Activated CD8-positive, alpha-beta memory T cell treated with anti-CD3 and anti-CD28 coated beads, Interleukin-2, amount 50 U/mL, for 4 hours (primary cell): Measurements from ENCODE around the gene DSC2.

Source experiments
- DNase-seq: peaks from one replicate; pipeline ENCODE4 v3.0.0-alpha.2; 2020

The DSC2 gene

DNA sequence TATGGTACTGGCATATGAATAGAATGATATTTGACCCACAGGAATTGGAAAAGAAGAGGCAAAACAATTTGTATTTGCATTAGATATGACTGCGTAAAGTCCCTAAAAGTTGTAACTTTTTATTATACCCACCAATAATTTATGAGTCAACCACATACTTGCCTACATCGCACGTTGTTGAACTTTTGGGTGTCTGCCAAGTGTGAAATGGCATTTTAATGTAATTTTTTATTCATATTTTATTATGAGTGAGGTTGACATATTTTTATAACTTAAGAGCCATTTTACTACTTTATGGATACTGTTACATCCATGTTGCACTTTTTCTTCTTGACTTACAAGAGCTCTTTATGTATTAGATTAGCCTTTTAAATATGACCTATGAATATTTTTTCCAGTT, 4.6 kb downstream of the DSC2 start:
- DNase-seq: no peak

DNA sequence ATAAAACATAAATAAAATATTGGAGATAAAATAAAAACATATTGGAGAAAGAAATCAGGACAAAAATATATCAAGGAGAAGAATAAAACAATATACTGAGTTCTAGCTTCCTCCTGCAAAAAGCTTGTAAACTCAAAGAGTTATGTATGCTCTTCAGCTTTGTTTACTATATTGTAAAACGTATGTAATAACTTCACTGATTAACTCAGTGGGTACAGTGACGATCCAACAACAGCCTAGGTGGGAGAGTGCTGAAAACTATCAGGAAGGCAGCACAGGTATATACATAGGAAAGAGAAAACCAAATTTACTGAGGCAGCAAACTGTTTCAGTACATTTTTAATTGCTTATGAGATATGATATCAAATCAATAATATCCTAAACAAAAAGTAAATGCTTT, 8.3 kb downstream of the DSC2 start:
- DNase-seq: no peak

DNA sequence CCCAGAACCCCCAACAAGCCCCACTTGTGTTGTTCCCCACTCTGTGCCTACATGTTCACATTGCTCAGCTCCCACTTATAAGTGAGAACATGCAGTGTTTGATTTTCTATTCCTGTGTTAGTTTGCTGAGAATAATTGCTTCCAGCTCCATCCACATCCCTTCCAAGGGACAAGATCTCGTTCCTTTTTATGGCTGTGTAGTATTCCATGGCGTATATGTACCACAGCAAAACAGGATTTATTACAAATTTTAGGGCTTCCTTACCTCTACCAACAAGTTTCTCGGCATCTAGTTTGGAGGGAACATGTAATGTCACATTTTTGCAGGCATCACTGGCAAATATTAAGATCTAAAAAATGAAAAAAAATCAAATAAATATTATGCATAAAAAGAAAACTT, 8.9 kb downstream of the DSC2 start:
- no peak for DNase-seq

GRCh38 chr18:31091350-31091749, 10.9 kb downstream of the DSC2 start:
- no peak for DNase-seq

DNA sequence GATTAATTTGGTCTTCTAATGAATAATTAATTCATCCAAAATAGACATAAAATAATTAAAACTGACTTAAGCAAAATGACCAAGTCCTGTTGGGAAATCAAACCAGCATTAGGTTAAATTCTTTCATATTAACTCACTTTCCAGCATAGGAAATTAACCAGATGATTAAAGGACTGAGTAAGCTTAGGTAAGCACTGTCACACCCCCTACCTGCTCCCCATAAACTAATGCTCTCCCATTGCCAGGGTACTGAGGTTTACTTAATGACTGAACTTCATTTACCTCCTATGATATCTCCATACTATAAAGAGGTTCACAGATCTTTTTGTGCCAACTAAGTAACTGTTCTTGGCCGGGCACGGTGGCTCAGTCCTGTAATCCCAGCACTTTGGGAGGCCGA, 13.7 kb downstream of the DSC2 start:
- DNase-seq: no peak

DNA sequence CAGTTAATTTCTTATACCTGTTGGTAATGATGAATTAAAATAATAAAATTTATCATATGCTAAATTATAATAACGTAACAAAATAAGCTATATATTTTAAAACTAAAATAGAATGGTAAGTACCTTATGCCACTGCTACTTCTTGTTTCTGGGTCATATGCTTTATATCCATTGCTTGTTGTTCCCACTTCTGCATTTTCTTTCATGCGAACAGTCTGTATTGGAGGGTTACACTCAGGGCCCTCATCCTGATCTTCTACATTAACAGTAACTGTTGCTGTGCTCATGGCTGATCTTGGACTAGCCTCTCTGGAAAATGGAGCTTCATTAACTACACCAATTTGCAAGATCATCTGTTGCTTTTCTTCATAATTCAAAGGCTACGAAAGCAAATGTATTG, 22.2 kb downstream of the DSC2 start:
- DNase-seq: no peak

DNA sequence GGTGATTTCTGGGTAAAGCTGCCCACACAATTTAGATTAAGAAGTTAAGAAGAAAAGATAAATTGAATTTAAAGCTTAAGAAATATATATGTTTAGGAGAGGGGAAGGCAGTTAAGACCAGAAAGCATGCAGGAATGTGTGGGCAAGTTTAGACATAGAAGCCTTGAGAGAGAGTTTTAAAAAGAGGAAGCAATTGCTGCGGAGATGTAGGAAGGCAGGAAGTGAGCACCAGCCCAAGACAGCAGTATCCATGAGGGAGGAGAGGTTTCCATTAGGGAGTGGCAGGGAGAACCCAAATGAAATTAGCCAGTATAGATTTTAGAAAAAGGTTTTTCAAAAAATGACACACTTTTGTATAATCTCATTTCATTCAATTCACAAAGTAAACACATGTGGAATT, 24.3 kb downstream of the DSC2 start:
- DNase-seq: no peak

DNA sequence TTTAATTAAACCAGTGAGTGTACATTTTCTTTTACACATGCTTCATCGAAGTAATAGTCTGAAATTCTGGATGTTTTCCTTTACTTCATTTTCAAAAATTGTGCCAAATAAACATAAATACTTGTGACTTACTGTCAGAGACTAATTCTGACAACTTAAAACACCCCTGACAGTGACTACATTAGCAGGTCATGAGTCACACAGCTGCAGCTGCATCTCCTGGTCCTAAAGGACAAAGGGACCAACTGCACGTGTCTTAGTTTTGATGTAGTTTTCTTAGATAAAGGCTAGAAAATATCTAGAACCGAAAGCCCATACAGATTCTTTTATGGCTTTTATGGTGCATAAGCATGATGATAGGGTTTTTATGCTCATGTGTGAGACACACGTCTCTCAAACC, 30.0 kb downstream of the DSC2 start:
- DNase-seq: no peak

- no peak for DNase-seq
Measured at GRCh38 chr18:31070206-31070605, 32.0 kb downstream of the DSC2 start.

DNA sequence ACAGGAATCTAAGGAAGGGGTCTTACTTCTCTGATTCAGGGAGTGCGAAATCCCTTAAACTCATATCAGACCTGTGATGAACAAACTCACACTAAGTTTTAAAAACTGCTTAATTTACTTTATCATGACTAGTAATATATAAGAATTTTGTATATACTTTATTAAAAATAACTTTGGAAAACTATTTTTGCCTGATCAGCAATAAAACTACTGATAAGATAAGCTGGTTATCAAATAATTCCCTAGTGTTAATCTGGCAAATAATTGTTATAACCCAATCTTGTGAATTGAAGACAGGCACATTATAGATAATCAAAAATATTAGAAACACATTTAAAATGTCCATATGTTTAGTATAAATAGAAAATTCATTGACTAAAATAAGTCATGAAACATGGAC, 36.0 kb downstream of the DSC2 start:
- no peak for DNase-seq

DNA sequence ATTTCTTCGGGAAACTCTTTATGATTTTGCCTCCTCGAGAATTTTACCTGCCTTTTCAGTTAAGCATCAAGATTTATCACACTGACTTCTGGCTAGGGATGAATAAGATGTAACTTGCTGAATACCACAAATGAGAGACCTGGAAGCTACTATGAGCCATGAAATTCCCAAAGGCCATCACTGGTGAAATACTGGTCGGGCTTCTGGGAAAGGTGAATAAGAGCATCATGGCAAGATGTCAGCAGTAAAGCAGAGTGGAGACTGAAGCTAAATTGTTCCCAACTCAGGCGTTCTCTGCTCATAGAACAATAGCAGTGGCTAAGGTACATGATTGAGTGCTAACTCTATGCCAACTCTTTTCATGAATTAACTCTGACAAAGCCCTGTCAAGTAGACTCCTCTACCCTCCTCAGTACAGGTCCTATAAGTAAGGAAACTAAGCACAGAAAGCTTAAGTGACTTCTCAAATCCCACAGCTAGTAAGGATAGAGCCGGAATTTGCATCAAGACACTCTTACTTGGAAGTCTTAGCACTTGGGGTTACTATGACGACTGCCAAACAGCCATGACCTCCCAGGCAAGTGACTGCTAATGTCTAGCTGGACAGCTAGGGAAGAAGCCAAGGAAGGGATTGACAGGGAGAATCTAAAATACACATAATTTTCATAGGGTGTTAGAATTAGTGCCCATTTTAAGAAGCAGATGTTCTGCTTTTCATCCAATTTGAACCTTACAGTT, 37.0 kb downstream of the DSC2 start:
- DNase-seq: no peak

DNA sequence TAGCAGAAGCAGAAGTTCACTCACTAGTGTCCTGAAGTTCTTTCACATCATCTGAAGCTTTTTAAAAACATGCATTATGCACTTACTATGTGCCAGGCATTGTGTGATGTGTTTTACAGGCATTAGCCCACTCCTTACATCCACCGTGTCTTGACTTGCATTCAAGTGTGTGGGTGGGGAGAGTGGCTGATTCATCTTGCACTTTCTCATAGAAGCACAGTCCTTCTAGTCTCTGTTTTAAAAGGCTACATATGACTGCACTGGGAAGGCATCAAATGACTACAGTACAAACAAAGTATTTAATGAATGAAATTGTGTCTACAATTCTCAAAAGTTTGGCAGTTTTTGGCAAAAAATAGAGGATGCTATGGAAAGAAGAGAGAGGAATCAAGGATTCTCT, 38.1 kb downstream of the DSC2 start:
- no peak for DNase-seq

- no peak for DNase-seq
Measured at GRCh38 chr18:31061945-31062344, 40.3 kb downstream of the DSC2 start.

DNA sequence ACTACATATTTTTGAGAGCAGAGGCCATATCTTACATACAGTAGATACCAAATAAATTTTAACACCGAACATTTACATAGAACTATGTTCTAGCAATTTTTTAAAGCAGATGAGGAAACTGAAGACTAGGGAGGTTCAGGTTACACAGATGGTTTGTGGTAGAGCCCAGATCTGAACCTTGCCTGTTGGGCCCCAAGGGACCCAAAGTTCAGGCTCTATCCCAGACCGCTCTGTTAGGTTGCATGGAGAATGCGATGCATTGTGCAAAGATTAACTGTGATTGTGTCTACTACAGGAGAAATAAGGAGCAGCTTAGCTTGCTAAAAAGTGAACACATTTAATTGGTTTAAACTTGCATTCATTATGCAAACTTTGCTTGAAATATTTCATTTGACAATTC, 43.3 kb downstream of the DSC2 start:
- no peak for DNase-seq

DNA sequence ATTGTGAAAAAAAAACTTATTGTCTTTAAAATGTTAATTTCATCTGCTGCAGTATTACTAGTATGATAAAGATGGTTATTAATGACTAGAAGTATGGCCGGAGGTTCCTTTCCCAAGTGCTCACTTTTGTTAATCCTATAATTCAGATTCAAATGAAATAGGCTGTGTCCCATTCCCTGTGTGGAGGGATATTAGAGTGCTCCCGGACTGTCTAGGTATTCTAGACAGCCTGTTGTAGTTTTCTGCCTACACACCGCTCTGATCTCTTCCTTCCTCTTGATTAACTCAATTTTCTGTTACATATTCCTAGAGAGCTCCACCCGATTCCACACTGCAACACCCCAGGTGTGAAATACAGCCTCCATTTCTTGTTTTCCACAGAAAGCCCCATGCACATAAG, 44.3 kb downstream of the DSC2 start:
- DNase-seq: no peak

DNA sequence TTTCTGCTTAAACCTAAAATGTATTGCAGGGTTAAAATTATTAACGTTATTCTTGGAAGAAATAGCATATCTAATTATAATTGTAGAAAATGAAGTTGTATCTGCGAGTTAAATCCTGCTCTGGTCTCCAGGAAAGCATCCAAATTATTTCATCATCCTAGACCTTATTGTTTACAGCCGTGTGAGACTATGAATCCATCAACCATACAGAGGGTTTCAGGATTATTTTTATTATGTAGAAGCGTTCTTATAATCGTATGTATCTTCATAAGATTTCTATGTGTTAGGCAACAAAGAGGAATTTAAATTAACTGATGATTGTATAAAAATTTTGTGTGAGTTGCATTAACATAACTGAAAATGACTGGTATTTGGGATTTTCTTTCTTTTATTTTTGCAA, 45.2 kb downstream of the DSC2 start:
- no peak for DNase-seq

DNA sequence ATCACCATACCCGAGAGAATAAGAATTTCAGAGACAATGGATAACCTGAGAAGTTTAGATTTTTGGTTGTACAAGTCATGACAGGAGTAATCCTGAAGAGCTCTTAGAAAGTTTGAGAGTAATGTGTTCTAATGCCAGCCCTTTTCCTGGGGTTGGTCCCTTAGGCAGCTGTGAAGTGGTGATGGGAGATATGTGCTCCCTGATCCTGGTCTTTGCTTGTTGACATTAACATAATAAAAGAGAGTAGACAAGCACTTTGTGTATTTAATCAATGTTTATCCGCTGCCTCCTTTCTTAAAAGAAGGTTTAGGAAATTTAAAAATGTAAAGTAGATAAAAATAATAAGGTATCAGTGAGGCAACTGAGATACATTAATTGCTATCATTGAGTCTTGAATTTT, 45.9 kb downstream of the DSC2 start:
- no peak for DNase-seq

DNA sequence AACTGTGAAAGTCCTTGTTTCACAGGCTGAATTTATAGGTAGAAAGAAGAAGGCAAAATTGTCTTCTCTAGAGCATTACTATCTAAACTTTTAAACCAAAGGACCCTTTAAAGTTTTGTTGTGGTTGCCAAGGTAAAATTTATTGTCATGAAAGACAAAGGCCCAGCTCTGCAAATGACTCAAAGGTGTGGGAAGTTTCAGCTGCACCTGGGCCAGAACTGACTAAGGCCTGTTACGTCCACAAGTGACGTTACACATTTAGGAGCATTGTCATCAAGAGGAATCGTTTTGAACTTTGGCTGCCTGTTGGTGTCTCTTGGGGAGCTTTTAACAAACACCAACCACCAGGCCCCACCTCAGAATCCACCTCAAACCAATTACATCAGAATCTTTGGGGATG, 51.6 kb downstream of the DSC2 start:
- DNase-seq: no peak

DNA sequence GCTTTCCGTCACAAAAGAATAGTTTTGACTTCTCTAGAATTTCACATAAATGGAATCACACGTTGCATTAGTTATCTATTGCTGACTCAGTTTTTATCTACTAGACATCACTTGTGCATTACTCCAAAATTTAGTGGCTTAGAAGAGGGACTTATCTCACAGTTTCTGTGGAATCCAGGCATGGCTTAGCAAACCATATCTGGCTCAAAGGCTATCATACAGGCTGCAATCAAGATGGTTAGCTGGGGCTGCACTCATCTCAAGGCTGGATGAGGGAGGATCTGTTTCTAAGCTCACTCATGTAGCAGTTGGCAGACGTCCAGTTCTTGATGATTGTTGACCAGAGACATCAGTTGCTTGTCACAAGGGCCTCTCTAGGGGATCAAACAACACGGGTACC, 53.0 kb downstream of the DSC2 start:
- no peak for DNase-seq

DNA sequence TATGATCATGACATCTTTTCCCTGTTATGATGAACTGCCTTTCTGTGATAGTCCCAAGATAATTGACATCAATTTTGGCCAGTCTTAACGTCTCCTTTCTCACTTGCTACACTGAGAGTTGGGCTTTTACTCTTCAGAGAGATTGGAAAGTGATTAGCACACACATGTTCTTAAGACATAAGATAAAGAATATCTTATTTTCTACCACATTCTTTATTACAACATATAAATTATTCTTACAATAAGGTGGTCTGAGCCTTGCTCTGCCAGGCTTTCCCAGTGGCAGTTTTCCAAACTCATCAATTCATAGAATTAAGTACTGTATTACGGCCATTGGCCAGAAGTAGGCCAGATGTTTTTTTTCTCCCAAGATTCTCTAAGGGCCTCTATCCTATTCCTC, 54.0 kb downstream of the DSC2 start:
- no peak for DNase-seq

DNA sequence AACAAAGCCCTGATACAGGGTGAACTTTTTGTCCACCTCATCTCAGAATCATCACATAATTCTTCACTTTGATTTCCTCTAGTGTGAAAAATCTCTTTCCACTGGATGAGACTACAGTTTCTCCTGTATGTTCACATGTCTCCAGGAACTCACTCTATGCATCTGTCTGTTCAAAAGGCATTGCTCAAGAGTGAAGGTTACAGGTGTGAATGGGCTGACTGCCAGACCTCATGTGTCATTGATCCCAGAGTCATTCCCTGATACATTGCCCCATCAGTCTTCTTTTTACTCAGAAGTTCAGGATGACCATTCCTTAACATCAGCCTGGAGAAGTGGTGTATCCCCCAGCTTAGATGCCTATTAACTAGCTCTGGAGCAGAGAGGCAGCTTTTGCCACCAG, 55.3 kb downstream of the DSC2 start:
- no peak for DNase-seq

DNA sequence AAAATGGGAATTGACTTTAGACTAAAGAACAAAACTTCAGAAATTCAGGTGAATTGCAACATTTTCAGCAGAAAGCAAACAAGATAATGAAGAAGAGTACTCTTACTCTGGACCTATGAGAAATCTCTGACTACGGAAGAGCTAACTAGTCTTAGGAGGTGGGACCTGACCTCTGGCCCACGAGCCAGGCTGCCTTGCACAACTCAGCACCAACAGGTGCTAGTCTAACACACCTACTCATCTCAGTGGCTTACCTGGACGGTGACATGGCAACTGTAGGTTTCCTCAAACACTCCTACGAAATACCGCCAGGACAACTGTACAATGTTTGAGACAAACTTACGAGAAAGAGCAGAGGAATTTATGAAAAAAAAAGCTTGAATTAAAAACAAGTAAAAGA, 56.6 kb downstream of the DSC2 start:
- DNase-seq: no peak

- no peak for DNase-seq
Measured at GRCh38 chr18:31044926-31045325, 57.3 kb downstream of the DSC2 start.

- DNase-seq: no peak
Measured at GRCh38 chr18:31043709-31044108, 58.5 kb downstream of the DSC2 start.

DNA sequence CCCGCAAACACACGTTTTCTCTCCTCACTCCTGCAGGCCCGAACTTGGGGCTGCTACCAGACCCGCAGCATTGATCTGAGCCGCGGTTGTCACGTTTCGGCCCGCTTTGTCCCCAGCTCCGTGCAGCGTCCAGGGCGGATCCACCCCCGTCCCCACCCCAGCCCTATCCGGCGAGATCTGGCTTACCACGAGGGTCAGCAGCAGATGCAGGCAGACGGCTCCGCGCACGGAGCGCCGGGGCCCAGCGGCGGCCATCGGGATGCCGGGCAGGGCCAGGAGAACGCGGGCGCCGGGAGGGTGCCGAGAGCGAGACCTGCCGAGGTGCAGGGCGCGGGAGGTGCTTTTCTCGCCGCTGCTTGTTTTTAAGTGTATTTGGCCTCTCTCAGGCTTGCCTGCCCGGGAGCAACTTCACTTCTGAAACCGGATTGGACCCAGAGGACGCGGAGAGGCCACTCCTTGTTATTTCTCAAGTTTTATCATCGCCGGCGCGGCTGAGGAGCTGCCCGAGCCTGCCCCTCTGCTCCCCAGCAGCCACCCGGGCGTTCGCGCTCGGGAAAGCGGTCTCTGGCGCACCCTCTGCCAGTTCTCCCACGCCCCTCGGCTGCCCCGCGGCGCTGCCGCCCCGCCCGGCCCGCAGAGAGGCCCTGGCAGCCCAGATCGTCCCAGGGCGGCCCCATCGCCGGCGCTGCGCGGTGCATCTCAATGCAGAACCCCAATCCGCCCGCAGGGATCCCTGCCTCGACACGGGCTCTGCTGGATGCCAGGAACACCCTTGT, 59.6 kb downstream of the DSC2 start, which contains the start of gene DSC3:
TSS of gene DSC3 (minus strand) at position 337 of the 776 bp plus-strand sequence. CDS start at position 255, 82 bp downstream.
- no peak for DNase-seq
